Calu3 (cell line): Measurements from ENCODE around the gene CAPN10. TPM values are rescaled to one million over a fixed set of nuclear protein-coding genes. Genes with fewer than 3 reads are reported as not detected.

ENCODE experiments used
- BruUV-seq: library from RNA; stranded (reverse); fragments of 400-500 nt; replicated peaks from 2 replicates; lab custom pipeline; 2021; lab: Mats Ljungman, UMichigan
- CTCF ChIA-PET: fragments of 300-600 bp; sonication (Branson Sonifier 250); formaldehyde crosslinking; loops from one replicate; lab custom pipeline; 2022; ENCODE audit warnings: antibody characterized with exemption; lab: Charles Lee
- DNase-seq: peaks from one replicate; pipeline ENCODE4 v3.0.0; 2022
- H3K27ac Mint-ChIP-seq: one replicate; pipeline ENCODE4 v1.8.0; 2022; ENCODE audit warnings: mixed read lengths; ENCODE audit not compliant: unreplicated experiment
- H3K27me3 Mint-ChIP-seq: one replicate; pipeline ENCODE4 v1.8.0; 2022; ENCODE audit warnings: mixed read lengths; ENCODE audit not compliant: unreplicated experiment
- H3K36me3 Mint-ChIP-seq: one replicate; pipeline ENCODE4 v1.8.0; 2022; ENCODE audit warnings: mild to moderate bottlenecking, moderate library complexity, mixed read lengths; ENCODE audit not compliant: insufficient read depth, unreplicated experiment
- H3K4me1 Mint-ChIP-seq: one replicate; pipeline ENCODE4 v1.8.0; 2022; ENCODE audit warnings: mild to moderate bottlenecking, low read depth, mixed read lengths; ENCODE audit not compliant: unreplicated experiment
- H3K4me3 Mint-ChIP-seq: one replicate; pipeline ENCODE4 v1.8.0; 2022; ENCODE audit warnings: mild to moderate bottlenecking, low read depth, moderate library complexity, mixed read lengths; ENCODE audit not compliant: unreplicated experiment
- H3K9me3 Mint-ChIP-seq: one replicate; pipeline ENCODE4 v1.8.0; 2022; ENCODE audit warnings: low read depth, mixed read lengths; ENCODE audit not compliant: unreplicated experiment
- CTCF ChIP-seq: fragments of 200-600 bp; IDR thresholded peaks from one replicate; pipeline ENCODE4 v1.8.0; 2022; ENCODE audit warnings: antibody characterized with exemption; ENCODE audit not compliant: unreplicated experiment
- intact Hi-C: fragments of 100-400 bp; cut with micrococcal nuclease; formaldehyde crosslinking; loops from one replicate; pipeline ENCODE4 v1.10.0; 2022; ENCODE audit not compliant: unreplicated experiment
- total RNA-seq: library from RNA; stranded (reverse); gene quantifications from 2 replicates; pipeline ENCODE4 v1.2.3, GENCODE V29; 2022

Gene CAPN10
- total RNA-seq, 1 experiment from 2014 or later: 49.3 TPM

- H3K9me3 Mint-ChIP-seq: no peaks in the 10 kb centered on the region
- H3K27ac Mint-ChIP-seq: no peak overlapping the region
- BruUV-seq: no TSS peak
- no peaks in the 10 kb centered on the region for H3K4me1 Mint-ChIP-seq
- no peak for DNase-seq
- no peak overlapping the region for H3K4me3 Mint-ChIP-seq
- CTCF ChIA-PET: no interaction called here
- H3K36me3 Mint-ChIP-seq: no peaks in the 10 kb centered on the region
- intact Hi-C loops: no loop called here
- H3K27me3 Mint-ChIP-seq: peaks cover 90% of the 10 kb centered on the region
- TF ChIP-seq CTCF: no peak
Observed at GRCh38 chr2:240645346-240645745, 58.8 kb downstream of the CAPN10 start.

GRCh38 chr2:240645801-240646175 is 59.3 kb downstream of the CAPN10 start:
- DNase-seq: no peak
- Mint-ChIP-seq H3K36me3 (no peaks in the 10 kb centered on the region), H3K27me3 (peaks cover 86% of the 10 kb centered on the region), H3K27ac (no peak overlapping the region), H3K4me1 (no peaks in the 10 kb centered on the region), H3K9me3 (no peaks in the 10 kb centered on the region), H3K4me3 (no peak overlapping the region)
- no TSS peak for BruUV-seq
- TF ChIP-seq CTCF: no peak
- CTCF ChIA-PET: no interaction called here
- intact Hi-C loops: no loop called here

DNA sequence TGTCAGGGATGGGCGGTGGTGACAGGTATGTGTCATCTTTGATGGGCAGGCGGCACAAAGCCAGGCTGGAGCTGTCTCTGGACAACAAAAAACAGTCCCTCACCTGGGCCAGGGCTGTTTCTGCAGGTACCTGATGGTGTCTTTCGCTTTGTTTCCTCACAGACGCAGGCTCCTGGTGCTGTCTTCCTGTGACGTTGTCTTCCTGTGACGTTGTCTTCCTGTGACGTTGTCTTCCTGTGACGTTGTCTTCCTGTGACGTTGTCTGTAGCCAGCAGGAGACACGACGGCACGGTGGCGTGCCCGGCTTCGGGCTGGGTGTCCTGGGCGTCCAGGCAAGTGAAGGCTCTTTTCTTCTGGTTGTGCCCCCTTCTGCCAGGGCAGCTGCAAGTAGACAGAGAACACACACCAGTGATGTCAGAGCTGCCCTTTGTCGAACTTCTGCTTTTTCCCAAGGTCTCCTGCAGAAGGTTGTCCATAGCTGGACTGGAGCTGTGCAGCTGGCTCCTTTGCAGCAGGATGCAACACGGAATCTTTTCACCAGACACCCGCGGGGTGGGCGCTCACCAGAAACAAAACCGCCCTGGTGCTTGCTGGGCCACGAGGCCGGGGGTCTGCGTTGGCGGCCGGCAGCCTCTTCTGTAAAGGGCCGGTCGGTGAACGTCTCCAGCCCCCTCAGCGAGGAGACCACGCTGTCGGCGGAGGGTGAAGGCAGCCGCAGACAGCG is 59.8 kb downstream of the CAPN10 start:
- CTCF ChIA-PET: interaction anchor here (0.9 kb wide), 1 partner anchor 10 kb away, joined by 3 read pairs; no protein-coding TSS in a partner anchor

DNA sequence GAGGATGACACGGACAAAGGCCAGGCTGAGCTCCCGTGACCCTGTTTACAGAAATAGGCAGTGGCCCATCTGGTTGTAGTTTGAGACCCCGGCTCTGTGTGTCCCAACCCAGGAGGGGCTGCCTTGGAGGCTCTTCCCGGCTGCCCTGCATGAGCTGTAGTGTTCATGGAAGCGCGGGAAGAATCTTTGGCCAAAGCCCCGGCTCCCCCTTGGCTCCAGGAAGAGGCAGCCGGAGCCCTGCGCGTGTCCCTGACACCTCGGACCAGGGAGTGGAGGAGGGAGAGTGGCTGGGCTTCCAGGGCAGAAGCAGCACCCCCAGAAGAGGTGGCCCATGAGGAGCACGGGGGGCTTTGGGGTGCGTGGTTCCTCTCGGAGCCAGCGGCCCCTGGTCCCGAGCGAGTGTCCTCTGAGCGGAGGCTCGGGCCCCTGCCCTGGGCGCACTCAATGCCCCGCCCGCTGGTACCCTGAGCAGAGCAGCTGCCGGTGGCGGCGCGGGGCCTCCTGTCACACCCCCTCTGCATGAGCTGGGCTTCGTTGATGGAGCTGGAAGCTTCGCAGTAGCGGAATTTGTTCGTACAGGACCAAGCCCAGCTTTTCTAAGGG is 60.5 kb downstream of the CAPN10 start:
- DNase-seq: no peak
- Mint-ChIP-seq H3K4me1 (peaks cover 9% of the 10 kb centered on the region), H3K9me3 (peaks cover 3% of the 10 kb centered on the region), H3K4me3 (no peak overlapping the region), H3K27ac (no peak overlapping the region), H3K36me3 (no peaks in the 10 kb centered on the region), H3K27me3 (peaks cover 80% of the 10 kb centered on the region)
- BruUV-seq: no TSS peak
- CTCF ChIA-PET: interaction anchor here (0.9 kb wide), 1 partner anchor 9 kb away, joined by 3 read pairs; no protein-coding TSS in a partner anchor
- intact Hi-C loops: no loop called here
- no peak for TF ChIP-seq CTCF

More for the DNA sequence above, 59.8 kb downstream of the CAPN10 start:
- TF ChIP-seq CTCF: no peak
- no peak for DNase-seq
- BruUV-seq: no TSS peak
- no peak overlapping the region for H3K27ac Mint-ChIP-seq
- H3K27me3 Mint-ChIP-seq: peaks cover 80% of the 10 kb centered on the region
- intact Hi-C loops: no loop called here
- peaks cover 4% of the 10 kb centered on the region for H3K4me1 Mint-ChIP-seq
- H3K36me3 Mint-ChIP-seq: no peaks in the 10 kb centered on the region
- H3K4me3 Mint-ChIP-seq: no peak overlapping the region
- peaks cover 3% of the 10 kb centered on the region for H3K9me3 Mint-ChIP-seq
